Epithelial cell of proximal tubule (primary cell): ENCODE results near the gene KLK4. TPM values are rescaled to one million over a fixed set of nuclear protein-coding genes. Genes with fewer than 3 reads are reported as not detected.

Experiments used
- DNase-seq: peaks from one replicate; pipeline ENCODE4 v3.0.0-alpha.2; 2011; ENCODE audit warnings: low read depth
- H3K4me3 ChIP-seq: 2 replicates; pipeline ENCODE4 v1.5.1; 2011; ENCODE audit warnings: low read depth, mild to moderate bottlenecking, low read length
- CTCF ChIP-seq: conservative IDR thresholded peaks from 2 replicates; pipeline ENCODE4 v1.5.1; 2012; ENCODE audit warnings: low read depth, mild to moderate bottlenecking, low read length
- total RNA-seq: library from RNA; depleted of rRNA; stranded (reverse); fragments of >200 nt; gene quantifications from 2 replicates; pipeline ENCODE4 v1.2.3, GENCODE V29; 2015

The KLK4 gene
- total RNA-seq, 1 donor from 2014 or later, result not detected

DNA sequence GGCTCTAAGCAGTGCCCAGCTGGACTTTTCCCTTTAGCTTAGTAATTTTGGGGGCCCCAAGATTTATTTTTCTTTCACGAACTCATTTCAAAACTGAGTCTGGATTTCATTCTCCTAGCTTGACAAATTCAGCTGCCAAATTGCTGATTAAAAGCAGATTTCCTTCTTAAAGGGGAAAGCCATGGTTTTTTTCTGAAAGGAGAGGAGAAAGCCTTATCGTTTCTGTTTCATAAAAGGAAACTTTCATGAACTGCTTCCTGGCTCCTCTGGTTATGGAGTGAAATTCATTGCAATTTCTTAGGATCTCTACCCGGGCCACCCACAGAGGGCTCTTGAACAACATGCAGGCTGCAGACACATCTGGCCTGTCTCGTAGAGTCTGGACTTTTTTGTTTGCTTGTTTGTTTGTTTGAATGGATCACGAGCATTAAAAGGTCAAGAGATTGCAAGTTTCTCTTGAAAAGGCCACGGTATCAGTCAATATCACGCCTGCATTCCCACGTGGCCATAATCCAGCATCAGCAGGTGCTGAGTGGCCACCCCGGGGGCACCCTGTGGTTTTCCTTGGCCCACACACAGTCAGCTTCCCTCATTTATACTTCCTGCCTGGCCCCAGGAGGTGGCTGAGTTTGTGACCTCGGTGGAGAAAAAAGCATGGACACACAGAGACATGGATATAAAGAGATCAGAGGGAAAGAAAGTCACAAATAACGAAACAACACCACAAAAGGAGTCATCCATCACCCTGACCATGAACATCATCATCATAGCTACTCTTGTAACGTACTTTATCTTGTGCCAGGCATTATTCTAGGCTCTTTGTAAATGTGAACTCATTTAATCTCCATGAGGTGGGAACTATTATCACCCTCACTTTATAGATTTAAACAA is 10.5 kb upstream of the KLK4 start:
- DNase-seq, result no peak
- H3K4me3 ChIP-seq, result no peak overlapping the region
- TF ChIP-seq CTCF, result no peak

- no peak overlapping the region for H3K4me3 ChIP-seq
- TF ChIP-seq CTCF, result no peak
- no peak for DNase-seq
These were observed 4.9 kb upstream of the KLK4 start for GRCh38 chr19:50916069-50916468.

DNA sequence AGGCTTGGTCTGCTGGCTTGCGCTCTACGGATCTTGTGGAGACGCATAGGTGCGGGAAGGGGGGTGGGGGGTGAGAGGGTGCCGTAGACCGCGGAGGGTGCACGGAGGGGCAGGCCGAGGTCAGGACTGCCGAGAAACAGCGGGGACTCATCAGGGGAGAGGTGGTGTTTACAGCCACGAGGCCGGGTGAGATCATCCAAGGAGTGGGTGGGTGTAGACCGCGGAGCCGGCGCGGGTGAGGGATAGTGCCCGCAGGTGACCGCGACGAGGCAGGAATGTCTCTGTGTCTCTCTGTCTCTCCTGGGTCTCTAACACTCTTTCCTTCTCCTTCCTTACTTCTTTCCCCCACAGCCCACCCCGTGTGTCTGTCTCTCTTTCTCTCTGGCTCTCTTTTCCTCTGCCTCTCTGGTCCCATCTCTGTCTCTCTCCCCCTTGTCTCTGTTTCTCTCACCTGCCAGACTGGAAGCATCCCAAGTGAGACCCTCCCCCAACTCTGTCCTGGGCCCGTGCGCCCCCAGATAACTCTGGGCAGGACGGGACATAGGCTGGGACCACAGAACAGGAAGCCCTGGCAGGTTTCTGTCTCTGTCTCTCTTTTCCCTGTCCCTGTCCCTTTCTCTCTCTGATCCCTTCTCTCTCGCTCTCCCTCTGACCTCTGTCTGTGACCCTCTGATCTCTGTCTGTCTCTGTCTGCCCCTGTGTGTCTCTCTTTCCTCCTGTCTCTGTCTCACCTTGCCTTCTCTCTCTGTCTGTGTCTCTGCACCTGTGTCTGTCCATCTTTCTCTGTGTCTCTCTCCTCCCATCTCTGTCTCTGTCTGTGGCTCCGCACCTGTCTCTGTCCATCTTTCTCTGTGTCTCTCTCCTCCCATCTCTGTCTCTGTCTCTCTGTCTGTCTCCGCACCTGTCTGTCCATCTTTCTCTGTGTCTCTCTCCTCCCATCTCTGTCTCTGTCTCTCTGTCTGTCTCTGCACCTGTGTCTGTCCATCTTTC is 1.8 kb upstream of the KLK4 start:
- DNase-seq, result no peak
- no peak for TF ChIP-seq CTCF

DNA sequence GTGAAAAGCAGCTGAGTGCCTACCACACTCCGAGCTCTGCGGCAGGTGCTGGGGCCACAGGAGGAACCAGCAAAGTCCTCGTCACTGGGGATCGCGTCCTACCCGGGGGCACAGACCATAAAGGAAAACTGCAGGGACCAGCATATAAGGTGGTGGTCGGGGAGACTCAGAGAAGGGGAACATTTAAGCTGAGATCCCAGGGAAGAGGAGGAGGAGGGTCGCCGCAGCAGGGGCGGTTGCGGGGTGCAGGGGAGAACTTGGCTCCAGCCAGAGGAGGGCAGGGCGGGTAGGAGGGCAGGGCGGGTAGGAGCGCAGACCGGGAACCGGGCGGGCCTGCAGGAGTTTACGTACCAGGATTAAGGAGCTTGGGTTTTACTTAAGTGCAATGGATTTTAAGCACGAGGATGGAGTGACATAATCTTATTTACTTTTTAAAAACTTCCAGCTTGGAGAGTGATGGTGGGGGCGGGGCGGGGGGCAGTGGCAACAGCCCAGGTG is 956 bp upstream of the KLK4 start:
- TF ChIP-seq CTCF, result no peak
- no peak overlapping the region for H3K4me3 ChIP-seq
- DNase-seq, result no peak

More for the DNA sequence above, 1.8 kb upstream of the KLK4 start:
- H3K4me3 ChIP-seq, result no peak overlapping the region

DNA sequence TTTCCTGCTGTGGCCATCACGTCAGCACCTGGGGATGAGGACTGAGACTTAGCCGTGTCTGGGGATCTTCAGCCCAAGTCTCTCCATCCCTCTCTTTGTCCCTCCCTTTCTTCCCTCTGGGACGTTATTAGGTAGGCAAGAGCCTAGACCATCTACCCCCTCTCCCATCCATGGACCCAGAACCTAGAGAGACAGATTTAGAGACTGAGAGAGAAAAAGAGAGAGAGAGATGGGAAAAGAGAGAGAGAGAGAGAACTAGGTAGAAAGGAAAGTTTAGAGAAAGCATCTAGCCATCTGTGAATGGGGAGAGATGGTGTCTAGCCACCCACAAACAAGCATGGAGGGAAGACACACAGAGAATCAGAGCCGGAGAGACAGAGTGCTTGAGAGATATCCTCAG is 473 bp downstream of the KLK4 start:
- no peak for DNase-seq
- TF ChIP-seq CTCF, result no peak
- no peak overlapping the region for H3K4me3 ChIP-seq

- DNase-seq, result no peak
- no peak overlapping the region for H3K4me3 ChIP-seq
These were observed 1.7 kb downstream of the KLK4 start for GRCh38 chr19:50909240-50910070.

More at GRCh38 chr19:50909240-50910070, 1.7 kb downstream of the KLK4 start:
- no peak for TF ChIP-seq CTCF
